Activated CD4-positive, alpha-beta T cell treated with anti-CD3 and anti-CD28 coated beads for 24 hours (primary cell): Measurements from ENCODE around the gene ABCG2.

Experiments
- DNase-seq, 2 donors: peaks; one replicate each; pipeline ENCODE4 v3.0.0-alpha.2; 2020; ENCODE audit warnings: low read depth in 2 of 2

Gene ABCG2

GRCh38 chr4:88158489-88159228, at the start of gene ABCG2:
ABCG2 (minus strand) TSS chr4:88158639; CDS start chr4:88139995, 18,644 bp downstream.
- DNase-seq: peak; percentile 20 to 27

DNA sequence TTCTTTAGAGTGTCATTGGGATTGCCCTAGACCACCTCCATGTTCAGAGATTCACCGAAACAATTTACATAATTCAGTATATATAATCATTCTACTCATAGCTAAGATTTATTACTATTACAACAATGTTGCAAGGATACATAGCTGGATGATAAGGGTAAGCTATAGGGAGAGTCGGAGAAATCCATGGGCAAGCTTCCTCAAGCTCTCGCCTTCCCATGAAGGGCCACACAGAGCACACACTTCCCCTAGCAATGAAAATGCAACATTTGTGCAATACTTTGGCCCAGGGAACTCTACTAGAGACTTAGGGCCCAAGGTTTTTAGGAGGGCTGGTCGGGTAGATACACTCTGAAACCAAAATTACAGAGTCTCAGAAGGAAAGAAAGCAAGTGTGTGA, 49.7 kb upstream of the ABCG2 start:
- no peak for DNase-seq

- no peak for DNase-seq
Observed at GRCh38 chr4:88207171-88207570, 48.7 kb upstream of the ABCG2 start.

- DNase-seq: no peak
Observed at GRCh38 chr4:88204882-88205281, 46.4 kb upstream of the ABCG2 start.

- no peak for DNase-seq
Observed at GRCh38 chr4:88202443-88202842, 44.0 kb upstream of the ABCG2 start.

- DNase-seq: no peak
Observed at GRCh38 chr4:88200186-88200585, 41.7 kb upstream of the ABCG2 start.

- DNase-seq: no peak
Observed at GRCh38 chr4:88196523-88197185, 38.2 kb upstream of the ABCG2 start.

DNA sequence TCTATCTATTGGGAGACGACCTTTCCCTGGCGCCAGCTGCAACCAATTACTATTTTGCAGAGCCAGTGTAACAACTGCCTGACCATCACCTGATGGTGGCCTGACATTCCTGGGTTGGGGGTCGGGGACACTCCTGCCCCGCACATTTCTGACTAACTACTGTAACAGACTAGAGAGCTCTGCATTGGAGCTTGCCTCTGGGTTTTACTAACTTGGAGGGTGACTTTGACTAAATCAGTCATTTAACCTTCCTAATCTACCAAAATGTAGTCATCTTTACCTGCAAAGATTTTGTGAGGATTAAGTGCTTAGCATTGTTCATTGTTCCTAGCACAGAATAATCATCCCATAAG, 37.5 kb upstream of the ABCG2 start:
- no peak for DNase-seq

DNA sequence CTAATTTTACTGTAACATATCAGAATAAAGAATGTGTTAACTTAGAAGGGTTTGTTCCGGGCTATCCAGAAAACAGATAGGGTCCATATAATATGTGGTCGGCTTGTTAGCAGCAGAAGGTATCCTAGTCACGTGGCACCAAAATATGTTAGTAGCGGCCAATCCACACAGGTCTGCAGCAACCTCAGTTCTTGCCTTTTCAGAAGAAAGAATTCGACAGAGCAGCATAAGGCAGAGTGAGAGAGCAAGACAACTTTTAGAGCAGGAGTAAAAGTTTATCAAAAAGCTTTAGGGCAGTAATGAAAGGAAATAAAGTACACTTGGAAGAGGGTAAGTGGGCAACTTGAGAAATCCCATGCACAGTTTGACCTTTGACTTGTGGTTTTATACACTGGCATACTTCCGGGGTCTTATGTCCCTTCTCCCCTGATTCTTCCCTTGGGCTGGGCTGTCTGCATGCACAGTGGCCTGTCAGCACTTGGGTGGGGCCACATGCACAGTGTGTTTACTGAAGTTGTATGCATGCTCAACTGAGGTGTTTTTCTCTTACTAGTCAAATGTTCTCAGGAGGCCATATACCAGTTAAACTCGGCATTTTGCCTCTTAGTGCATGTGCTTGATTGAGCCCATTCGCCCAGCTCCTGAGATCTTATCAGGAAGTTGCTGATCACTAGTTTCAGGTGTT, 37.0 kb upstream of the ABCG2 start:
- no peak for DNase-seq

GRCh38 chr4:88191404-88191803, 33.0 kb upstream of the ABCG2 start:
- no peak for DNase-seq

GRCh38 chr4:88189881-88190585, 31.6 kb upstream of the ABCG2 start:
- no peak for DNase-seq

DNA sequence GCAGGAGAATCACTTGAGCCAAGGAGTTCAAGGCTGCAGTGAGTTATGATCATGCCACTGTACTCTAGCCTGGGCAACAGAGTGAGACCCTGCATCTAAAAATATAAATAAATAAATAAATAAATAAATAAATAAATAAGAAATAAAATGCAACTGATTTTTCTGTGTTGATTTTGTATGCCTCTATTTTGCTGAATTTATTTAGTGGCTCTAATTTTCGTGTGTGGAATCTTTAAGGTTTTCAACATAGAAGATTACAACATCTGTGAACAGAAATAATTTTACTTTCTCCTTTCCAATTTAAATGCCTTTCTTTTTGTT, 30.9 kb upstream of the ABCG2 start:
- no peak for DNase-seq

GRCh38 chr4:88188738-88189417, 30.4 kb upstream of the ABCG2 start:
- no peak for DNase-seq

GRCh38 chr4:88187766-88188165, 29.3 kb upstream of the ABCG2 start:
- DNase-seq: no peak

GRCh38 chr4:88185906-88186305, 27.5 kb upstream of the ABCG2 start:
- no peak for DNase-seq

DNA sequence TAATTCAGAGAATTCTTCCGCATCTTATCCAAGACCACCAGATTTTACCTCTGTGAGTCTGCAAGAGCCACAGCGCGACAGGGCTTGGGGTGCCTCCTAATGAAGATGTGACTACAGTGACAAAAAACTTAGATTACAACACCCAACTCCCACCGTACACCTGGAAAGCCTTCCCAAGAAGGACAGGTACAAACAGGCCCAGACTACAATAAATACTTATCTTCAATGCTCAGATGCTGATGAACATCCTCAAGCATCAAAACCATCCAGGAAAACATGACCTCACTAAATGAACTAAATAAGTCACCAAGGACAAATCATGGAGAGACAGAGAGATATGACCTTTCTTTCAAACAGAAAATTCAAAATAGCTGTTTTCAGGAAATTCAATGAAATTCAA, 20.8 kb upstream of the ABCG2 start:
- no peak for DNase-seq

DNA sequence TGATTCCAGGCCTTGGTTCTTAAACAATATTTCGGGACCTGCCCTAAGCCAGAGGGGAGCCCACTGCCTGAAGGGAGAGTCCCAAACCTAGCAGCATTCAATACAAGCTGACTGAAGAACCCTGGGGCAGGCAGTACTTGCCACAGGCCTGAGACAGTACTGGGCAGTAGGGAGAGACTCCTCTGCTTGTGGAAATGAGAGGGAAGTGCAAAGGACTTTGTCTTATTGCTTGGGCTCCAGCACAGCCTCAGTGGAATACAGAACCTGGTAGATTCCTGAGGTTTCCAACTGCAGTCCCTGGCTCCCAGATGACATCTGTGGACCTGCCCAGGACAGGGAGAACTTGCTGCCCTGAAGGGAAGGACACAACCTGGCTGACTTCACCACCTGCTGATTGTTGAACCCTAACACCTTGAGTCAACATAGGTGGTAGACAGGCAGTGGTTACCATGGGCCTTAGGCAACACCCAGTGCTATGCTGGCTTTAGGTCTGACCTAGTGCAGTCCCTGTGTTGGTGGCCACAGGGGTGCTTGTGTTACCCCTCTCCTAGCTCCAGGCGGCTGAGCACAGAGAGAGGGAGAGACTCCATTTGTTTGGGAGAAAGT, 20.3 kb upstream of the ABCG2 start:
- no peak for DNase-seq

DNA sequence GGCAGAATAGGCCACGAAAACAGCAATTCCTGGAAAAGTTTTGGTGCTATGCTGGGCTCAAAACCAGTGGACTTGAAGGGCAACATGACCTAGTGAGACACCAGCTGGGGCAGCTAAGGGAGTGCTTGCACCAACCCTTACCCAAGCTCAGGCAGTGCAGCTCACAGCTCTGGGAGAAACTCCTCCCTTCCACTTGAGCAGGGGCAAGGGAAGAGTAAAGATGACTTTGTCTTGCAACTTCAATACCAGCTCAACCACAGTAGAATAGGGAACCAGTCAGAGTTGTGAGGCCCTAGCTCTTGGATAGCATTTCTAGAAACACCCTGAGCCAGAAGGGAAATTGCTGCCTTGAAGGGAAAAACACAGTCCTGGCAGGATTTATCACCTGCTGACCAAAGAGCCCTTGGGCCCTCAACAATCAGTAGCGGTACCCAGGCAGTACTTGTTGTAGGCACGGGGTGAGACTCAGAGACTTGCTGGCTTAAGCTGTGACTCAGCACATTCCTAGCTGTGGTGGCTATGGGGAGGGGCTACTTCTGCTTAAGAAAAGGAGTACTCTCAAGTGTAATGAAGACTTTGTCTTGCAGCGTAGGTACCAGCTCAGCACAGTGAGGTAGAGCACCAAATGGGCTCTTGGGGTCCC, 19.7 kb upstream of the ABCG2 start:
- DNase-seq: no peak

- no peak for DNase-seq
Observed at GRCh38 chr4:88172987-88173386, 14.5 kb upstream of the ABCG2 start.

- no peak for DNase-seq
Observed at GRCh38 chr4:88171206-88171605, 12.8 kb upstream of the ABCG2 start.

GRCh38 chr4:88169298-88169697, 10.9 kb upstream of the ABCG2 start:
- no peak for DNase-seq
